Tibial nerve (tissue), 4 donors: ENCODE measurements around the gene TRIM17. TPM values are rescaled to one million over a fixed set of nuclear protein-coding genes. Genes with fewer than 3 reads are reported as not detected.

ENCODE experiments used
- DNase-seq, 2 donors: peaks; one replicate each; pipeline ENCODE4 v3.0.0-alpha.2; 2019; ENCODE audit warnings: low spot score in 2 of 2
- H3K27ac ChIP-seq, 4 donors: fragments of 200-600 bp; sonication (generic) in 3 of 4; one replicate each; pipeline ENCODE4 v1.5.1; 2017 to 2019; ENCODE audit warnings: mild to moderate bottlenecking in 1 of 4
- H3K27me3 ChIP-seq, 2 donors: fragments of 200-600 bp; sonication (generic) in 1 of 2; one replicate each; pipeline versions ENCODE4 v1.5.1 to v1.6.0; 2017 to 2019
- H3K36me3 ChIP-seq, 3 donors: fragments of 200-600 bp; sonication (generic); one replicate each; pipeline ENCODE4 v1.5.1; 2018 to 2019
- H3K4me1 ChIP-seq, 4 donors: fragments of 200-600 bp; sonication (generic) in 3 of 4; one replicate each; pipeline ENCODE4 v1.5.1; 2017 to 2019
- H3K4me3 ChIP-seq, 4 donors: fragments of 200-600 bp; sonication (generic) in 3 of 4; one replicate each; pipeline ENCODE4 v1.5.1; 2017 to 2019; ENCODE audit warnings: mild to moderate bottlenecking in 1 of 4, moderate library complexity in 1 of 4
- H3K9me3 ChIP-seq, 4 donors: fragments of 200-600 bp; sonication (generic) in 3 of 4; one replicate each; pipeline ENCODE4 v1.5.1; 2017 to 2019
- EP300 ChIP-seq, 2 donors: sonication (generic); formaldehyde crosslinking; IDR thresholded peaks; one replicate each; pipeline ENCODE4 v1.6.1; 2017; ENCODE audit warnings: antibody characterized with exemption in 2 of 2, mild to moderate bottlenecking in 1 of 2
- POLR2A ChIP-seq, 2 donors: fragments of 450-650 bp; IDR thresholded peaks; one replicate each; pipeline ENCODE4 v1.6.1; 2017; ENCODE audit warnings: antibody characterized with exemption in 2 of 2, mild to moderate bottlenecking in 2 of 2, moderate library complexity in 2 of 2
- WGBS, 2 donors: methylation state at CpG; one replicate each; pipeline ENCODE4 v1.1.5; 2018; 5-methylcytosine and 5-hydroxymethylcytosine counted together
- total RNA-seq, 4 donors: library from RNA; depleted of rRNA; stranded (reverse); fragments of >200 nt; gene quantifications; one replicate each; pipeline ENCODE4 v1.1.0, GENCODE V29; 2016
- TF ChIP-seq, protein P1 (sequence below), 5 experiments: fragments of 200-600 bp in 3 of 5; fragments of 450-650 bp in 2 of 5; sonication (generic) in 3 of 5; IDR thresholded peaks; one replicate each; pipeline ENCODE4 v1.5.1; 2016 to 2019; ENCODE audit warnings: antibody characterized with exemption in 5 of 5, mild to moderate bottlenecking in 3 of 5, moderate library complexity in 2 of 5

Gene TRIM17
- total RNA-seq, 4 donors from 2014 or later = 0.63 to 4.2 (median 1.4) TPM; not detected in 1

- Histone ChIP-seq H3K36me3 (no peaks in the 10 kb centered on the region), H3K27me3 (peaks cover 0 to 6% of the 10 kb centered on the region in 2 donors), H3K9me3 (no peaks in the 10 kb centered on the region), H3K4me3 (no peak overlapping the region), H3K27ac (no peak overlapping the region), H3K4me1 (peaks cover 0 to 5% (median 2%) of the 10 kb centered on the region in 4 donors)
- DNase-seq = no peak
- TF ChIP-seq POLR2A (IDR thresholded peaks at IDR 0.05) = no peak
- TF ChIP-seq, protein P1, sequence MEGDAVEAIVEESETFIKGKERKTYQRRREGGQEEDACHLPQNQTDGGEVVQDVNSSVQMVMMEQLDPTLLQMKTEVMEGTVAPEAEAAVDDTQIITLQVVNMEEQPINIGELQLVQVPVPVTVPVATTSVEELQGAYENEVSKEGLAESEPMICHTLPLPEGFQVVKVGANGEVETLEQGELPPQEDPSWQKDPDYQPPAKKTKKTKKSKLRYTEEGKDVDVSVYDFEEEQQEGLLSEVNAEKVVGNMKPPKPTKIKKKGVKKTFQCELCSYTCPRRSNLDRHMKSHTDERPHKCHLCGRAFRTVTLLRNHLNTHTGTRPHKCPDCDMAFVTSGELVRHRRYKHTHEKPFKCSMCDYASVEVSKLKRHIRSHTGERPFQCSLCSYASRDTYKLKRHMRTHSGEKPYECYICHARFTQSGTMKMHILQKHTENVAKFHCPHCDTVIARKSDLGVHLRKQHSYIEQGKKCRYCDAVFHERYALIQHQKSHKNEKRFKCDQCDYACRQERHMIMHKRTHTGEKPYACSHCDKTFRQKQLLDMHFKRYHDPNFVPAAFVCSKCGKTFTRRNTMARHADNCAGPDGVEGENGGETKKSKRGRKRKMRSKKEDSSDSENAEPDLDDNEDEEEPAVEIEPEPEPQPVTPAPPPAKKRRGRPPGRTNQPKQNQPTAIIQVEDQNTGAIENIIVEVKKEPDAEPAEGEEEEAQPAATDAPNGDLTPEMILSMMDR (IDR thresholded peaks at IDR 0.05) = no peak
- TF ChIP-seq EP300 (IDR thresholded peaks at IDR 0.05) = no peak
- 66 to 67% methylated on average over 15 to 18 of the region's 25 CpGs for WGBS, 2 donors
Measured at GRCh38 chr1:228367798-228368791, 48.6 kb downstream of the TRIM17 start.

- 58 to 67% methylated on average over 20 to 22 of the region's 24 CpGs for WGBS, 2 donors
Measured at GRCh38 chr1:228366866-228367741, 49.6 kb downstream of the TRIM17 start.

DNA sequence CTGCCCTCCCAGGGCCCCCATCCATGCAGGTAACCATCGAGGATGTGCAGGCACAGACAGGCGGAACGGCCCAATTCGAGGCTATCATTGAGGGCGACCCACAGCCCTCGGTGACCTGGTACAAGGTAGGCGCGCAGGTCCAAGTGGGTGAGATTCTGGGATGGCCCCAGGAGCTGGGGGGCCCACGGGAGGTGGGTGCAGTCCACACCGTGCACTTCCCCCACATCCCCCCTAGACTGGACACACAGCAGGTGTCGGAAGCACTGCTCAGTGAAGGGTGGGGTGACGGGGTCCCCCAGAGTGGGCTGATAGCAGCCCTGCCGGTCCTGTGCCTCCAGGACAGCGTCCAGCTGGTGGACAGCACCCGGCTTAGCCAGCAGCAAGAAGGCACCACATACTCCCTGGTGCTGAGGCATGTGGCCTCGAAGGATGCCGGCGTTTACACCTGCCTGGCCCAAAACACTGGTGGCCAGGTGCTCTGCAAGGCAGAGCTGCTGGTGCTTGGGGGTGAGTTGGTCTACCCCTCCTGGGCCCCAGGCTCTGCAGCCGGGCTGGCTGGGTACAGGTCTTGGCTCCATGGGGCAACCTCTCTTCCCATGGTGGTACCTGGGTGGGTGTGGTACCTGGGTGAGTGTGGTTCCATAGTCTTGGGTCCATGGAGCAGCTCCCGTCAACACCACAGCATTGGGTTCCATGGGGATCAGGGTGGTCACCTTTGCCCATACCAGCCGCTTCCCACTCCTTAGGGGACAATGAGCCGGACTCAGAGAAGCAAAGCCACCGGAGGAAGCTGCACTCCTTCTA lies 50.4 kb downstream of the TRIM17 start:
- no peaks in the 10 kb centered on the region for H3K36me3 ChIP-seq
- peaks cover 0 to 4% (median 0%) of the 10 kb centered on the region in 4 donors for H3K4me1 ChIP-seq
- 88 to 91% methylated on average over 21 to 23 of the region's 23 CpGs for WGBS, 2 donors
- TF ChIP-seq POLR2A (IDR thresholded peaks at IDR 0.05) = no peak
- no peak for TF ChIP-seq EP300 (IDR thresholded peaks at IDR 0.05)
- TF ChIP-seq, protein P1 (IDR thresholded peaks at IDR 0.05) = no peak
- no peak overlapping the region for H3K4me3 ChIP-seq
- H3K27me3 ChIP-seq = peaks cover 0 to 6% of the 10 kb centered on the region in 2 donors
- H3K9me3 ChIP-seq = no peaks in the 10 kb centered on the region
- no peak for DNase-seq
- no peak overlapping the region for H3K27ac ChIP-seq

More at GRCh38 chr1:228366866-228367741, 49.6 kb downstream of the TRIM17 start:
- no peak for DNase-seq
- TF ChIP-seq EP300 (IDR thresholded peaks at IDR 0.05) (no peak), POLR2A (IDR thresholded peaks at IDR 0.05) (no peak)
- TF ChIP-seq, protein P1 (IDR thresholded peaks at IDR 0.05) = no peak
- Histone ChIP-seq H3K4me1 (peaks cover 0 to 4% (median 0%) of the 10 kb centered on the region in 4 donors), H3K27me3 (peaks cover 0 to 6% of the 10 kb centered on the region in 2 donors), H3K9me3 (no peaks in the 10 kb centered on the region), H3K36me3 (no peaks in the 10 kb centered on the region), H3K27ac (no peak overlapping the region), H3K4me3 (no peak overlapping the region)

GRCh38 chr1:228365271-228366061 lies 51.2 kb downstream of the TRIM17 start:
- peaks cover 0 to 4% (median 0%) of the 10 kb centered on the region in 4 donors for H3K4me1 ChIP-seq

More at GRCh38 chr1:228365271-228366061, 51.2 kb downstream of the TRIM17 start:
- DNase-seq = no peak
- TF ChIP-seq, protein P1 (IDR thresholded peaks at IDR 0.05) = no peak
- TF ChIP-seq POLR2A (IDR thresholded peaks at IDR 0.05) (no peak), EP300 (IDR thresholded peaks at IDR 0.05) (no peak)
- H3K27me3 ChIP-seq = peaks cover 0 to 6% of the 10 kb centered on the region in 2 donors
- WGBS, 2 donors = 73 to 76% methylated on average over 14 to 16 of the region's 20 CpGs
- no peak overlapping the region for H3K4me3 ChIP-seq
- H3K36me3 ChIP-seq = no peaks in the 10 kb centered on the region
- no peak overlapping the region for H3K27ac ChIP-seq
- no peaks in the 10 kb centered on the region for H3K9me3 ChIP-seq
